NCI-H460 (cell line): ENCODE results near the gene MRPL14. TPM values are rescaled to one million over a fixed set of nuclear protein-coding genes. Genes with fewer than 3 reads are reported as not detected.

Source experiments
- DNase-seq: peaks from one replicate; pipeline ENCODE4 v3.0.0-alpha.2; 2016; ENCODE audit warnings: low read depth; ENCODE audit errors: extremely low read depth
- total RNA-seq: library from RNA; depleted of rRNA; stranded (reverse); fragments of >200 nt; shearing (Covaris generic); gene quantifications from 2 replicates; pipeline ENCODE4 v1.2.3, GENCODE V29; 2014

The MRPL14 gene
- total RNA-seq, 1 experiment from 2014 or later = 41.4 TPM

DNA sequence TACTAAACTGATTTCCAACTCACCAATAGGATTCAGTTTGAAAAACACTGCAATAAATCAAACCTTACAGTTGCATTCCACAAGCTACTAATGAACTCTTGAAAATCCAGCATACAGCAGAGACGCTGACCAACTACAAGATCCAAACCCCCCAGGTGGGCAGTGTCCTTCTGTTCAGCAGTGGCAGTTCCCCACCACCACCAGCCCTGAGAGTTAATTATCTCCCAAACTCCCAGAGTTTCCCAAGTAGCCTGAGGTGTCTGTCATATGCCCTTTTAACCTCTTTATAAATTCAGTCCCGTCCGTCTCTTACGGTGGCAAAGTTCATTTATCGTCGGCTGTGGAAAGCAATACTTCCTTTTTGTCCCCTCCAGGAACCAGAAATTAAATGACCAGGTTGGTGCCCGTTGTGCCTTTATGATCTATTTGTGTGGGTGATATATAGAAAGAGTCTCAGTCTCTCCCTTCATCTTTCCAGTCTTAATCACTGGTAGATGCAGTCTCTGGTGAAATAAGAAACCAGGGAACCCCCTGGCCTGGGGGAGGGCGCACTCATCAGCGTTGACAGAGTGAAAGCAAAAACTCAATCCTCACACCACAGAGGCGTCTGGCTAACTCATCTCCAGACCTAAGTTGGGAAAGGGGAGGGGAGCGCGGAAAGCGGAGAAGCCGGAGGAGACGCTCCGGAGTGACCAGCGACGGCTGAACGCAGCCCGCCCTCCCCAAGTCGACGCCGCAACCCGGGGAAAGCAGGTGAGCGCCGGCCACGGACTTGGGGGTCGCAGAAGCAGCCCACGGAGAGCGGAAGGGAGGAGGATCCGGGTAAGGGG lies 717 bp downstream of the MRPL14 start:
- DNase-seq = no peak

DNA sequence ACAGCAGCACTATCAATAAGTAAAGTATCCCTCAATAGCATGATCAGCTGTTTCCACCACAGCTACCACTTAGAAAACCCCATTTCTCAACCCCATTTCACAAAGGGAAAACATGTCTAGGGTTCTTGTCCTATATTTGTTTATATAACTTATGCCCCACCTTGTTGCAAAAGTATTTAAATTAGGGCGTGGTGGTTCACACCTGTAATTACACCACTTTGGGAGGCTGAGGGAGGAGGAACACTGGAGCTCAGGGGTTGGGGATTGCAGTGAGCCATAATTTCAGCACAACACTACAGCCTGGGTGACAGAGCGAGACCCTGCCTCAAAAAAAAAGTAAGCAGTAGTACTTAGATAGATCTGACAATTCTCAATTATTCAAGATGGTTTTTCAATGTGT lies 3.7 kb downstream of the MRPL14 start:
- DNase-seq = no peak

DNA sequence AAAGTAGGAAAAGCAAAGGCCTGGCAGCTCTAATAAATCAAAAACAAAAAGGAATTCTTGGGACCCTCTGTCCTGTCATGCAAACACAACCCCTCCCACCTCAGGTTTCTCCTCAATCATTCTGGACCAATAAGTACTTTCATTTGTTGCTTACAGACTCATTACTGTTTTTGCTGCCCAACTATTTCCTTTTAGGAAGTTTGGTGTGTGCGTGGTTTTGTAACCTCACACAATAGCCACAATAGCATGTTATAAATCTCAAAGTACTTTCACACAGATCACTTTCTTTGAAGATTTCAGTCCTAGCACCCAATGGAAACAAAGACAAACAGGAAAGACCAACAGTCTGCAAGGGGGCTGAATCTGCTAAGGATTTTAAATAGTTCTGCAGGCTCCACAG lies 4.5 kb downstream of the MRPL14 start:
- no peak for DNase-seq

DNA sequence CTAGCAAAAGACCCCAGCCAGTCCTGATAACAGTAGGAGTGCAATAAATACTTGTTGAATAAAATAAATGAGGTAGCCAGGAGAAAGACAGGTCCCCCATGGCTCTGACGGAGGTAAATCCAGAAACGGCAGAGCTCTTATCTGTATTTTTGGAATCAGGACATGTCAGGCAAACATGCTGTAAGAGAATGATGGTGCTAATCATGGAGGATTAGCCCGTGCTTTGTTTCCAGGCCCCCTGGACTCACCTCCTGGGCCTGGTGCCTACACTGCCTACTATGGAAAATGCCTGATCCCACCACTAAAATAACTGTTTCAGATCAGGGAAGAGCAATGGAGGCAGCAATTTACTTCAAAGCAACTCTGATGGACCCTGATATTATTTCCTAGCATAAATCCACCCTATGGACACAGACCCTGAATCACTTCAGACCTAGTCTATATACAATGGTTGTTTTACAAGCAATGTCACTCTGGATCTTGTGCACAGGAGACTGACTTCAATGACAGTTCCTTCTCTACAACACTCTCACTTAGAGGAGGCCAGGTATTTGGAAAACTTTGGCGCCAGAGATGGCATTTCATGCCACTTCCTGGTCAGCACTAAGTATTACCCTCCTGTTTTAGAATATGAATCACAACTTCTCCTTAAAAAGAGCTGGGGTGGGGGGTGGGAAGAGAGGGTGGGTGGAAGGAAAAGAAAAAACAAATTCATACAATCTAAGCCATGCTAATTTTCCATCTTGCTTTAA lies 6.4 kb downstream of the MRPL14 start:
- no peak for DNase-seq

DNA sequence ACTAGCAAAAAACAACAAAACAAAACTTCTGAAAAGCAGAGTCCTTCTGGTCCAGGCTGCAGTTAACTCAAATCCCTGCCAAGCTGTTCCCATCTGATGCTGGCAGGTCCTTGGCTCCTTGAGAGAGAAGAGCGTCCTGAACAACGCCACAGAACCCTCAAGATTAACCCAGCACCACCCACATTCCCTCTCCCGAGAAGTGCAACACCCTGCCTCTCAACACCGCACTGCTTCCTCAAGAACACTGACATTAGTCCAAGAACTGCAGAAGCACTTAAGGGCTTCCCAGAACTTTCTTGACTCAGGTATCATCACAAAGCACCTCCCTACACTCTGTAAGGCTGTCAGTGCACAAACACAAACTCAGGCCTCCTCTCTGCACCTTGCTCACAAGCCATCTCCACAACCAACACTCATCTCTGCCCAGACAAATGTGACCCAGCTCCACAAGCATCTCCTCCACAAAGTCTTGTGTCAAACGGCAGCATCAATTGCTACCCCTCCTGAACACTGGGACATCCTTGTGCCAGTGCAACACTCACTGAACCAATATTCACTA lies 7.5 kb downstream of the MRPL14 start:
- DNase-seq = no peak

DNA sequence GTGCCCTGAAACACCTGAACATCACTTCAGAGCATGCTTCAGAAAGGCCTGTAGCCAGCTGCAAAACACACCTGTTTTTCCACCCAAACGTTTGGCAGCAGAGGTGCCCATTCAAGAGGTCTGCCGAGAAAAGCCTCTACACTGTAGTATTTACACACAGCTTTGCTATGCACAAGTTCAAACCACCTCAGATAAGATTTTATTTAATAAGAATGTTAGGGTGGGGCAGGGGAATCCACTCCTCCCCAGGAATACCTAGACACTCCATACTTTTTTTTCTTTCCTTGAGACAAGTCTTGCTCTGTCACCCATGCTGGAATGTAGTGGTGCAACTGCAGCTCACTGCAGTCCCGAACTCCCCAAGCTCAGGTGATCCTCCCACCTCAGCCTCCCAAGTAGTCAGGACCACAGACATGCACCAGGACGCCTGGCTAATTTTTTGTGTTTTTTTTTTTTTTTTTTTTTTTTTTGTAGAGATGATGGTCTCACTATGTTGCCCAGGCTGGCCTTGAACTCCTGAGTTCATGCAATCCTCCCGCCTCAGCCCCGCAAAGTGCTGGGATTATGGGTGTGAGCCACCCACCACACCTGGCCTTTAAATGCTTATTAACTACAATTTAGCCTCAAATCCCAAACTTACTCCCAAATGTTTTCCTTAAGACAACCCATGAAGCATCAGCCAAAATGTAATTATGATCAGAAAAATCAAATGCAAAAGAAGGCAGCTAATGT lies 9.7 kb downstream of the MRPL14 start:
- DNase-seq = no peak

DNA sequence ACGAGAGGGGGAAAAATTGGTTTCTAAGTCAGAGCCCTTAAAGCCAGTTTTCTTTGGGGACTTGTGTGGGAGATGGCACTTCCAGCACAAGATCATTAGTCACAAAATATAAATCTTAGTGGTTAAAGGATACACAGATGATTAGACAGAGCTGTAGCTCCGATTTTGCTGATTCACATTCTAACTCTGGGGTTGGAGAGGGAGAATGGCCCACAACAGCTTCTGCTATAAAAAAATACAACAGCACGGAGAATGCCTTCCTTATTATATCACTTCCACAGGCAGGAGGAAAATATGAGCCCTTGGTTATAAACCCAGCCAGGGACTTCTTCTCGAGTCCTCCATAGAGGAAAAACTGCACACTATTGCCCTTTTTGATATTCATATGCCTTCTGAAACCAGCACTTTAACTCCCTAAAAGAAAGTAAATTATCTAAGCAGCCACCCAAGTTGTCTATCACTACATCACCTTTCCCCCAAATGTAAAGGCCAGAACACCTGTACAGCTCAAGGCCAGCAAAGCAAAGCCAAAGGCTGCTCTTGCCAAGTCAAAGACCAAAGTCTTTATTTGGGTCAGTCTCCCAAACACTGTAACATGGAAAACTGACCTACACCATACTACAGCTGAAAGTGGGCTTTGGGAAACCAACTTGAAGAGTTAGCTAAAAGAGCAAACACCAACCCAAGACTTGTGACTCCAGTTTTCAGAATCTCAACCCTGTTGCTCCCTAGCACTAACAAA lies 10.4 kb downstream of the MRPL14 start:
- no peak for DNase-seq

DNA sequence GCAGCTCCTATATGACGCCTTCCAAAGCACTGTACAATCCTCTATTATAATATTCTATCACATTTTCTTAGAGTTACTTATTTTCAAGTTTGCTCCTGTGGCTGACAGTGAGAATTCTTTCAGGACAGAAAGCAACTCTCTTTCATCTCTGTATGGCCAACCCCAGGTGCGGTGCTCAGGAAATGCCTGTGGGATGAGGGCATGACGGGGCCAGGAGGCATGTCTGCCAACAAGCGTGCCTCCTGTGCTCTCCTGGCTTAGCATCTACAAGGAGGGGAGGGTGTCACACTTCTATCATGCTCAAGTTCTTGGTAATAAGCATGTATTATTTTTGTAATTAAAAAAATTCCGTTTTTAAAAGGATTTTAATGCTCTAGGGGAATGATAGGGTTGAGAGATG lies 11.4 kb downstream of the MRPL14 start:
- DNase-seq = no peak

DNA sequence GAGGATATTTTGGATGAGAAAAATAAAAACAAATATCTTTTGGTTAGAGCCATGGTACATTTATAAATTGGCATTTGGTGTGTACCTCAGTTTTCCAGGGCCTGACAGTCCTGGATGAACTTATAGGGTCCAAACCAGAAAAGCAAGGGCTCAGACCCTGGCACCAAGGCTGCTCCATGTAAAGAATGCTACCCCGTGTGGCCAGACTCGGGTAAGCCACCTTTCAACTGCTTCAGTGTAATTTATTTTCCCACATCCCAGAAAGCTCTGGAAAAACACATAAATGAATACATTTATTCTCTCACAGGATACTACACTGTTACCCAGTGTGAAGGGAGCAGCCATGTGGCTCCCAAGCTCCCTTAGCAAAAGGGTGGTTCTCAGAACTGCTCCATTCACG lies 13.8 kb downstream of the MRPL14 start:
- no peak for DNase-seq

DNA sequence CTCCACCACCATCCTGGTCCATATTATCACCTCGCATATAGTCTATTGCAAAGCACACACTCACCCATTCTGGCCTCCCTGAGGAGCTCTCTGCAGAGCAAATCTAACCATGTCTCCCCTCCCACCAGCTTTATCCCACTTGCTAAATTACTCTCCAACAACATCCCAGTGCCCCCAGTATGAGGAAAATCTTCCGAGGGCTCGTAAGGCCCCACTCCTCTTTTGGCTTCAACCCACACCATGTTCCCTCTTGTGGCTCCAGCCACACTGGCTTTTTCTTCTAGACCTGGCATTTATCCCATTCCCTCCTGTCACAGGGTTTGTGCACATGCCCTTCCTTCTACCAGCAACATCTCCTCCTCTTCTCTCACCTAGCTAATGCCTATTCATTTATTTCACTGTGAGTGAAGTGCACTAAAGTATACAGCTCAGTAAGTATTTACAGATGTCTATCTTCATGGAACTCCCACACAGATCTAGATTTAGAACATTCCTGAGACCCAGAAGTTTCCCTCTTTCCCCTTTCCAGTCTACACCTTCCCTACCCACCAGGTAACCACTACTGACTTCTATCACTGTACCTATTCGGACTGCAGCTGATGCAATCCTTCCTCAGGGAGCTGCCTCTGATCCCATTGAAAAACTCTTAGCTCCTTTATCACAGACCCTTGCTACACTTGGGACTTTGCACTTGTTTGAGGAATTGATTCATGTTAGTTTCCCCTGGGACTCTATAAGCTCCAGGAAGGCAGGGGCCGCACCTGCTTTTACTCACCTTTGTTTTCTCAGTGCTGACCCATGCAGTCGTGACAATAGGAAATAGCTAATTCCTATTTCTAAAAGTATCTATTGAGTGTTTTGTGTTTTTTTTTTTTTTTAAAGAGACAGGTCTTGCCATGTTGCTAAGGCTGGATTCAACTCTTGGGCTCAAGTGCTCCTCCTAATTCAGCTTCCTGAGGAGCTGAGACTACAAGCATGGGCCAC lies 15.5 kb downstream of the MRPL14 start:
- DNase-seq = no peak

DNA sequence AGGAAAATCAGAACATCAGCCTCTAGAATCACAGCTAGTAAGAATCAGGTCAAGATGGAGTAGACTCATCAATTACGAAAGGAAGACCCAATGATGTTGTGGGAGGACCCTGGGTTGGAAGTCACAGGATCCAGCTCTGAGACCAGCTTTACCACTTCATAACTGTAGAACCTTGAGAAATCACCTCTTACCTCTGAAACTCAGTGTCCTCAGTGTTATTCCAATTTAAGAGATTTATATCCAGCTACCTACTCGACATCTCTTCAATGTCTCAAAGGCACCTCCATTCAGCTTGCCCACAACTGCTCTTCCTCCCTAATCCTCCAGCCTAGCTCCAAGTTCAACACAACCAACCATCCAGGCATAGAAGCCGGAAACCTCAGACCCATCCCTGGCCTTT lies 16.3 kb downstream of the MRPL14 start:
- no peak for DNase-seq

DNA sequence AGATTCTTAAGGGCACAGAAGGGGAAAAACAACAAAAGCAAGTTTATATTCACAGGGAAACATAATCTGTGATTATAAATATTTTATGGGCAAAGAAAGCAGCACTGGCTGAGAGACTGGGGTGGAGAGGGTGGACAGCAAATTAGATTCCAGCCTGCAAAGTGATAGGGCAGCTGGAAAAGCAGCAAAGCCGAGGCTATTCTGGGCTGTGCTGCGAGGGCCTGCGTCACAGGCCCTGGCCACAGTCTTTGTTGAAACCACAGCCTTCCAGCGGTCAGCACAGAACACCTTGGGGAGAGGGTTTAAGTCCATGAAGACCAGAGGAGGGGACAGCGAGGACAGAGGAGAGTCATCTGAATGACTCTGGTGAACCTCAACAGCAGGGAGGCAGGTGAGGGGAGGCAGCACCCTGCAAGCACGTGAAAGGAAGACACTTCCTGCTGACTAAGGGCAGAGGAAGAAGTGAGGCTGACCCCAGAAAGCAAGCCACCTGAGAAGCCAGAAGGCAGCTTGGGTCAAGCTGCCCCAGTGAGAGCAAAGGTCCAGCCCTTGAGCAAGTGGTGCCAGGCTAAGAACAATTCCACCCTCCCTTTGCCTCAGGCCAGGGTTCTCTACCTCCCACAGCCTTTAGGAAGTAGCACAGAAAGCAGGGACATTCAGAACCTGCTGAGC lies 17.1 kb downstream of the MRPL14 start:
- no peak for DNase-seq

DNA sequence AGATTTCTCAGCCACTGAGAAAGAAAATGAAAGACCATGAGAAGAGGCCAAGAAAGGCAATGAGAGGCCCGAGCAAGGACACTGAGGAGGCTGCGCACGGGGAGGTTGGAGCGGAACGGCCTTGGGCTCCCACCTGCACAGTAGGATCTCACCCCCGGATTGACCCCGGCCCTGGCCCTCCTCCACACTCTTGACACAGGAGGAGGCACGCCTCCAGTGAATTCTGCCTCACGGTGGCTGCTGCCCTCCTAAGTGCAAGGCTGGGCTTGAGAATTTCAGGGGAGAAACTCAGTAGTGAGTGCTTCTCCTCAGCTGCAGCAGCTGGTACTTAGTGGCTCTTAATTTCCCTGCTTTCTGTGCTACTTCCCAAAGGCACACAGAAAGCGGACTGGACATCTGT lies 18.0 kb downstream of the MRPL14 start:
- DNase-seq = no peak

DNA sequence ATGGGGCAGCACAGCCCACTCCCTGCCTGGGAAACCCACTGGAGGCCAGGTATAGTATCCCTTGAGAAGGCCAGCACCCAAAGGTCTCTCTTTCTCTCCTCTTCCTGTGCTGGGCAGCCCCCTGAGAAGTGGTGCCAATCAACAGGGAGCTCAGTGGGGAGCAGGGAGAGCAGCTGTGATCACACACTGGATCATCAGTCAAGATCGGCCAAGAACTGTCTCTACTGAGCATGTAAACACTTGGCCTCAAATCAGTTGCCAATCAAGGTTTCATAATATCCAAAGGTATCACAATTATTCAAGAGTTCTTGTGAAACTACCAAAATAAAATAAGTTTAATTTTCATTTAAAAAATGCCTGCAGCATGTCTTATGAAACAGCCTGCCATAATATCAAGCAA lies 18.8 kb downstream of the MRPL14 start:
- no peak for DNase-seq

DNA sequence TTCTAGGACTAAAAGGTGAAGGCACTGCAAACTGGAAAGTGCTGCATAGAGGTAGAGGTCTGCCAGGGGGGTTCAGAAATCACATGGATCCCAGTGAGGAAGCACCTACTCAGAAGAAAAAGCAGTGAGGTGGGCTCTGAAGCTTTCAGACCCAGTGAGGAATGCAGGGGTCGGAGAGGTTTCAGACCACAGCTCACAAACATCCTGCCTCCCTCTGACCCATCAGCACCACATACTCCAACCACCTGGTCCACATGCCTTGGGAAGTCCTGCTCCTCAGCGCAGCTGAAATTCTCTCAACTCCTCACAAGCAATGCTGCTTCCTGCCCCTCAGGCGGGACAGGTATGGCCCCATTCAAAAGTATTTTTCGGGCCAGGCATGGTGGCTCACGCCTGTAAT lies 20.2 kb downstream of the MRPL14 start:
- no peak for DNase-seq

DNA sequence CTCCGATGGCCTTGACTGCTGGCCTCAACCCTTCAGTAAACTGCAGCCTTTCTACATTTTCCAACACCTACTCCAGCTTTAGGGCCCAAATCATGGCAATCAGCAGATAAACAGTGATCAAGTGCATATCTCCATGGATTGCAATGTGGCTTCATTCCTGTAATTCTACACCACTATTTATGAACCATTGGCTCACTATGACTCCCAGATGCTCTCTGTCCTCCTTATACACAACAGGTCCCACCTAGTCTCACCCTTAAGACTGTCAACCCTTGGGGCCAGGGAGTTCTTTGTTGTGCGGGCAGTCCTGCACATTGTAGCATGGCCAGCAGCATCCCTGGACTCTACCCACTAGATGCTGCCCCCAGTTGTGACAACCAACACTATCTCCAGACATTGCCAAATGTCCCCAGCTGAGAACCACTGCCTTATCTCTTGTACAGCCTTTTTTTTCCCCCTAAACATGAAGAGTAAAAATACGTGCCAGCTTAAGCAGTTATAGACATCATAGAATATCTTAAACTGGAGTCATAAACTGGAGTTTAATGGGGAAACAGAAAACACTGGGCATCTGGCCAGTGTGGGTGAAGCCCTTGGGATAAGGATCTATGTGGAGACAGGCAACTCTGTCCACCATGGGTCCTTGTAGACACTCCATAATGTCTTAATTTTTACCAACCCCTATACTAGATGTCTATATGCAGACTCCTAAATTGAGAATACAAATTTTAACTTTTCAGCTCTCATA lies 21.1 kb downstream of the MRPL14 start:
- no peak for DNase-seq

DNA sequence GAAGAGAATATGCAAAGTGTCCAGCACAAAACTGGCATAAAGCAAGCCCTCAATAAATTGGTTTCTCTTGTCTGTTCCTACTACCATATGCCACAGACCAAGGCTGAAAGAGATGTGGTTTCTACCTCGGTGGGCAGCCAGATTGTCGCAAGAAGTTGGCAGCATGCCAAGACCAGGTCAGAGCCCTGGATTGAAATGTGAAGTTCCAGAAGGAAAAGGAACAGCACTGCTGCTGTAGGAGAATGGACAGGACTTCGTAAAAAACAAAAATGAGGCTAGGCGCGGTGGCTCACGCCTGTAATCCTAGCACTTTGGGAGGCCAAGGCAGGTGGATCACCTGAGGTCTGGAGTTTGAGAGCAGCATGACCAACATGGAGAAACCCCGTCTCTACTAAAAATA lies 22.1 kb downstream of the MRPL14 start:
- DNase-seq = no peak

DNA sequence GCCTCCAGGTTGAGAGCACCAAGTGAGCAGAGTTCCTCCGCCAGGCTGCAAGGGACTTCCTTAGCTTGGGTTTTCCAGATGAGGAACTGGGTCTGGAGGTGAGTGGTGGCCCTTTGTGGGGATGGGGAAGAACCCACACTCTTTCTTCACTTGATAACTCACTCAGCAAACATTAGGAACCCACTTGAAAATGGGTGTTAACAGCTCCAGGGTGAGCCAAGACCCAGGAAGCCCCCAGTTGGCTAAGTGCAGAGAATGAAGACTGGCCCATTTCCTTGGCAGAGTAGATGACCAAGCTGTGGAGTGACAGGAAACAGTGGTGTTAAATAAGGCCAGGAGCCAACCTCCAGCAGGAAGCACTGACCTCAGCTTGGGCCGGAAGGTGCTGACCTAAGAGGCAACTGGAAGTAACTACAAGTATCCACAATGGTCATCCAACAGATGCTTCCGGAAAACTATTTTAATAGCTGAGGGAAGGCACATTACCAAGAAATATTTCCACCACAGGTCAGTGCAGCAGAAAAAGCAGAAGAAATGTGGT lies 22.7 kb downstream of the MRPL14 start:
- no peak for DNase-seq
